Measurements from ENCODE around the gene GAA. TPM values are rescaled to one million over a fixed set of nuclear protein-coding genes. Genes with fewer than 3 reads are reported as not detected.

GAA gene
- total and polyA plus RNA-seq, 2 of the 4 experiments (the other 2 are of a cell fraction), result 2.2 to 14.8 TPM

DNA sequence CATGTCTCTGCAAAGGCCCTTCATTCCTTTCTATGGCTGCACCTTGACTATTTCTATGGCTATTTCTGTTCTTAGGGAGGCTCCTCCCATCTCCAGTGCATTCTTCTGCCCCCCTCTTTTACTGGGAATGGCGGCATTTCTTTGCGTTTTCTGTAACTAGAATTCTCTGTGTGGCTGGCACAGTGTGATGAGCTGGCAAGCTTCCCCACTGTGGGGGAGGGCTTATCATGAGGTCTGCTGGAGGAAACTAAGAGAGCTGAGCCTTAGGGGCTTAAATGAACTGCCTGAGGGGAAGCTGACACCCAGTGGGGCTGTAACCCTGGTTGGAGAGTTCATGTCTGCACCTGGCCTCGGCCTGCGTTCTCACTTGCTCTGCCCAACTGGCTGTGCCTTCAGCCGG, 67.0 kb downstream of the GAA start:
- H3K56ac ChIP-seq (ENCODE audit: extremely low read depth, insufficient read depth, low read length), result no peak overlapping the region
- H2BK15ac ChIP-seq (ENCODE audit: low read depth, low read length), result no peak overlapping the region
- no peak overlapping the region for H3K4me3 ChIP-seq (ENCODE audit: insufficient read depth, low read depth, low read length)
- H2BK120ac ChIP-seq (ENCODE audit: low read depth, low read length), result no peak overlapping the region
- no peak overlapping the region for H4K5ac ChIP-seq (ENCODE audit: low read depth, low read length)
- ATAC-seq (ENCODE audit: low read depth), result no peak
- no peak overlapping the region for H3K14ac ChIP-seq (replicated peaks; ENCODE audit: low read depth, low read length)
- no peak overlapping the region for H3K4ac ChIP-seq (ENCODE audit: low read depth, low read length)
- no peak overlapping the region for H3K23ac ChIP-seq (ENCODE audit: low read depth, low read length)
- H2AK9ac ChIP-seq (replicated peaks; ENCODE audit: low read depth, low read length, poor library complexity), result peak overlapping the region; percentile 15
- H3K4me1 ChIP-seq (ENCODE audit: control insufficient read depth, insufficient read depth, low read length), result no peaks in the 10 kb centered on the region
- H3K27ac ChIP-seq (ENCODE audit: insufficient read depth, low read length), result no peak overlapping the region
- peaks cover 35% of the 10 kb centered on the region for H3K27me3 ChIP-seq (ENCODE audit: control insufficient read depth, insufficient read depth, low read length)
- H3K9me1 ChIP-seq (ENCODE audit: insufficient read depth, low read length), result no peaks in the 10 kb centered on the region; the same call in 1 of the 2 replicates
- no peak overlapping the region for H4K91ac ChIP-seq (ENCODE audit: insufficient read depth, low read depth, low read length)
- no peaks in the 10 kb centered on the region for H3K36me3 ChIP-seq (ENCODE audit: control insufficient read depth, insufficient read depth, low read length)
- in situ Hi-C loops (cut with MboI; ENCODE audit: low sequenced_read_pairs), result no loop called here
- H4K8ac ChIP-seq (ENCODE audit: low read depth in 2 of 2, low read length in 2 of 2), result no peak overlapping the region
- H3K9me3 ChIP-seq (ENCODE audit: control insufficient read depth, insufficient read depth, low read length), result peaks cover 2% of the 10 kb centered on the region; the same call in 1 of the 2 replicates
- no peak overlapping the region for H2AFZ ChIP-seq (replicated peaks; ENCODE audit: low read length, poor library complexity)
- H2AK5ac ChIP-seq (ENCODE audit: low read depth, low read length), result no peak overlapping the region
- intact Hi-C loops (cut with micrococcal nuclease), result no loop called here
- CTCF ChIA-PET, result no interaction called here
- H4K20me1 ChIP-seq (ENCODE audit: insufficient read depth, low read length), result no peaks in the 10 kb centered on the region
- no peak overlapping the region for H3K18ac ChIP-seq (ENCODE audit: low read depth, low read length)
- no peak for DNase-seq
- no peak overlapping the region for H2BK20ac ChIP-seq (ENCODE audit: low read depth, low read length)
- no peak for TF ChIP-seq SMC3 (IDR thresholded peaks at IDR 0.05; ENCODE audit: low read depth, low read length)
- TF ChIP-seq, protein P1, sequence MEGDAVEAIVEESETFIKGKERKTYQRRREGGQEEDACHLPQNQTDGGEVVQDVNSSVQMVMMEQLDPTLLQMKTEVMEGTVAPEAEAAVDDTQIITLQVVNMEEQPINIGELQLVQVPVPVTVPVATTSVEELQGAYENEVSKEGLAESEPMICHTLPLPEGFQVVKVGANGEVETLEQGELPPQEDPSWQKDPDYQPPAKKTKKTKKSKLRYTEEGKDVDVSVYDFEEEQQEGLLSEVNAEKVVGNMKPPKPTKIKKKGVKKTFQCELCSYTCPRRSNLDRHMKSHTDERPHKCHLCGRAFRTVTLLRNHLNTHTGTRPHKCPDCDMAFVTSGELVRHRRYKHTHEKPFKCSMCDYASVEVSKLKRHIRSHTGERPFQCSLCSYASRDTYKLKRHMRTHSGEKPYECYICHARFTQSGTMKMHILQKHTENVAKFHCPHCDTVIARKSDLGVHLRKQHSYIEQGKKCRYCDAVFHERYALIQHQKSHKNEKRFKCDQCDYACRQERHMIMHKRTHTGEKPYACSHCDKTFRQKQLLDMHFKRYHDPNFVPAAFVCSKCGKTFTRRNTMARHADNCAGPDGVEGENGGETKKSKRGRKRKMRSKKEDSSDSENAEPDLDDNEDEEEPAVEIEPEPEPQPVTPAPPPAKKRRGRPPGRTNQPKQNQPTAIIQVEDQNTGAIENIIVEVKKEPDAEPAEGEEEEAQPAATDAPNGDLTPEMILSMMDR (conservative IDR thresholded peaks at IDR 0.05; ENCODE audit: low read depth, low read length), result no peak
- no peak for TF ChIP-seq MXI1 (IDR thresholded peaks at IDR 0.05; ENCODE audit: borderline replicate concordance, low read depth, low read length)
- TF ChIP-seq MAZ (IDR thresholded peaks at IDR 0.05; ENCODE audit: borderline replicate concordance, low read depth, low read length), result no peak
- no peak for TF ChIP-seq POLR2A (IDR thresholded peaks at IDR 0.05; ENCODE audit: low read depth, low read length)
- no peak for TF ChIP-seq CHD1 (IDR thresholded peaks at IDR 0.05; ENCODE audit: low read depth, low read length)
- no peak for TF ChIP-seq CEBPB (IDR thresholded peaks at IDR 0.05; ENCODE audit: low read depth, low read length)
- TF ChIP-seq, protein P2, sequence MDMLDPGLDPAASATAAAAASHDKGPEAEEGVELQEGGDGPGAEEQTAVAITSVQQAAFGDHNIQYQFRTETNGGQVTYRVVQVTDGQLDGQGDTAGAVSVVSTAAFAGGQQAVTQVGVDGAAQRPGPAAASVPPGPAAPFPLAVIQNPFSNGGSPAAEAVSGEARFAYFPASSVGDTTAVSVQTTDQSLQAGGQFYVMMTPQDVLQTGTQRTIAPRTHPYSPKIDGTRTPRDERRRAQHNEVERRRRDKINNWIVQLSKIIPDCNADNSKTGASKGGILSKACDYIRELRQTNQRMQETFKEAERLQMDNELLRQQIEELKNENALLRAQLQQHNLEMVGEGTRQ (IDR thresholded peaks at IDR 0.05; ENCODE audit: low read depth, low read length), result no peak
- TF ChIP-seq FOS (IDR thresholded peaks at IDR 0.05; ENCODE audit: low read depth, low read length), result no peak
- TF ChIP-seq RCOR1 (IDR thresholded peaks at IDR 0.05; ENCODE audit: insufficient replicate concordance, low read length), result no peak
- TF ChIP-seq NFE2L2 (IDR thresholded peaks at IDR 0.05; ENCODE audit: low read depth, low read length), result no peak
- no peak for TF ChIP-seq BHLHE40 (IDR thresholded peaks at IDR 0.05; ENCODE audit: low read depth, low read length)
- no peak for TF ChIP-seq RFX5 (IDR thresholded peaks at IDR 0.05; ENCODE audit: low read depth, low read length)
- dilution Hi-C loops (cut with HindIII; ENCODE audit: low sequenced_read_pairs, unreplicated experiment), result no loop called here
- no peak overlapping the region for H3K9ac ChIP-seq (ENCODE audit: low read depth, low read length)
- H3K4me2 ChIP-seq (ENCODE audit: low read depth, low read length), result no peak overlapping the region
- POLR2A ChIA-PET (ENCODE audit: unreplicated experiment), result no interaction called here
- no peaks in the 10 kb centered on the region for H3K79me1 ChIP-seq (ENCODE audit: low read depth in 1 of 2, low read length in 2 of 2)
- no peak overlapping the region for H2BK5ac ChIP-seq (ENCODE audit: low read depth, low read length, poor library complexity, severe bottlenecking)
- BruUV-seq (replicated peaks), result no TSS peak
- no CpG with 5 or more reads among the region's 5 CpGs for WGBS, 2 experiments (ENCODE audit: extremely low coverage in 2 of 2, insufficient read length in 1 of 2)
